Gastrocnemius medialis (tissue), 4 donors: ENCODE measurements around the gene MUC5B.

Experiments used
- POLR2A ChIP-seq, 2 donors: fragments of 450-650 bp; IDR thresholded peaks; one replicate each; pipeline ENCODE4 v1.6.1; 2017; ENCODE audit warnings: antibody characterized with exemption in 2 of 2, mild to moderate bottlenecking in 2 of 2, moderate library complexity in 2 of 2
- TF ChIP-seq, protein P1 (sequence below), 5 experiments: fragments of 450-650 bp in 3 of 5; fragments of 200-600 bp in 2 of 5; sonication (generic) in 2 of 5; IDR thresholded peaks in 4 of 5; conservative IDR thresholded peaks in 1 of 5; 1 replicate in 4 of 5; 2 replicates in 1 of 5; pipeline ENCODE4 v1.5.1; 2016 to 2019; ENCODE audit warnings: antibody characterized with exemption in 5 of 5, mild to moderate bottlenecking in 3 of 5, moderate library complexity in 3 of 5

DNA sequence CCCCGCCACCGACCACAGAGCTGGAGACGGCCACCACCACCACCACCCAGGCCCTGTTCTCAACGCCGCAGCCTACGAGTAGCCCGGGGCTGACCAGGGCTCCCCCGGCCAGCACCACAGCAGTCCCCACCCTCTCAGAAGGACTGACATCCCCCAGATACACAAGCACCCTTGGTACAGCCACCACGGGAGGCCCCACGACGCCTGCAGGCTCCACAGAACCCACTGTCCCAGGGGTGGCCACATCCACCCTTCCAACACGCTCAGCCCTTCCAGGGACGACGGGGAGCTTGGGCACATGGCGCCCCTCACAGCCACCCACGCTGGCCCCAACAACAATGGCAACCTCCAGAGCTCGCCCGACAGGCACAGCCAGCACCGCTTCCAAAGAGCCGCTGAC lies 18.8 kb downstream of the MUC5B start:
- TF ChIP-seq, protein P1, sequence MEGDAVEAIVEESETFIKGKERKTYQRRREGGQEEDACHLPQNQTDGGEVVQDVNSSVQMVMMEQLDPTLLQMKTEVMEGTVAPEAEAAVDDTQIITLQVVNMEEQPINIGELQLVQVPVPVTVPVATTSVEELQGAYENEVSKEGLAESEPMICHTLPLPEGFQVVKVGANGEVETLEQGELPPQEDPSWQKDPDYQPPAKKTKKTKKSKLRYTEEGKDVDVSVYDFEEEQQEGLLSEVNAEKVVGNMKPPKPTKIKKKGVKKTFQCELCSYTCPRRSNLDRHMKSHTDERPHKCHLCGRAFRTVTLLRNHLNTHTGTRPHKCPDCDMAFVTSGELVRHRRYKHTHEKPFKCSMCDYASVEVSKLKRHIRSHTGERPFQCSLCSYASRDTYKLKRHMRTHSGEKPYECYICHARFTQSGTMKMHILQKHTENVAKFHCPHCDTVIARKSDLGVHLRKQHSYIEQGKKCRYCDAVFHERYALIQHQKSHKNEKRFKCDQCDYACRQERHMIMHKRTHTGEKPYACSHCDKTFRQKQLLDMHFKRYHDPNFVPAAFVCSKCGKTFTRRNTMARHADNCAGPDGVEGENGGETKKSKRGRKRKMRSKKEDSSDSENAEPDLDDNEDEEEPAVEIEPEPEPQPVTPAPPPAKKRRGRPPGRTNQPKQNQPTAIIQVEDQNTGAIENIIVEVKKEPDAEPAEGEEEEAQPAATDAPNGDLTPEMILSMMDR (IDR thresholded peaks at IDR 0.05 in 4 of 5, conservative IDR thresholded peaks at IDR 0.05 in 1 of 5), result no peak
- no peak for TF ChIP-seq POLR2A (IDR thresholded peaks at IDR 0.05)
